HG03378 (cell line): Measurements from ENCODE around the gene LRRC51.

Source experiments
- ATAC-seq: cut with Tn5 transposase; IDR thresholded peaks from one replicate; pipeline ENCODE4 v1.9.1; 2021; ENCODE audit warnings: mild to moderate bottlenecking, moderate library complexity; ENCODE audit not compliant: unreplicated experiment

Gene LRRC51

DNA sequence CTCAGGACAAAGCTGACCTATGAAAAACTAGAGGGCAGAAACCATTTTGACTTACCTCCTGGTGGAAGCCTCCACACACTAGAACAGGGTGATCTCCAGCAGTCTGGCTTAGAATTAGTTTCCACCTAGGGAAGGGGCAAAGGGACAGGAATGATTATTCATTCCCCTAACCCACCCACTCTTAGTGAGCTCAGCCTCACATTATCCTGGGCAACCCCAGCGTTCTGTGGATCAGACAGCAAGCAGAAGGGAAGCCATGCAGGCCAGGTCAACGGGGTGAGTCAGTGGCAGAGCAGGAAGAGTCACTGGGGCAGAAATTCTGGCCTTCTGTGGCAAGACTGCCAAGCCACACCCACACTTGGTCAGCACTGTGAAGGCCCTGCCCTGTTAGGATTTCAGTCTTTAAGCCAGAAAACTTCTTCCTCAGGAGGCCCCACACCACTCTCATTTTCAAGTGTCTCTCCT is 10.8 kb upstream of the LRRC51 start:
- peak; percentile 45 for ATAC-seq

- ATAC-seq = no peak
Observed at GRCh38 chr11:72070491-72070890, 10.2 kb upstream of the LRRC51 start.

- no peak for ATAC-seq
Observed at GRCh38 chr11:72072348-72072747, 8.3 kb upstream of the LRRC51 start.

GRCh38 chr11:72075109-72075508 is 5.5 kb upstream of the LRRC51 start:
- no peak for ATAC-seq

DNA sequence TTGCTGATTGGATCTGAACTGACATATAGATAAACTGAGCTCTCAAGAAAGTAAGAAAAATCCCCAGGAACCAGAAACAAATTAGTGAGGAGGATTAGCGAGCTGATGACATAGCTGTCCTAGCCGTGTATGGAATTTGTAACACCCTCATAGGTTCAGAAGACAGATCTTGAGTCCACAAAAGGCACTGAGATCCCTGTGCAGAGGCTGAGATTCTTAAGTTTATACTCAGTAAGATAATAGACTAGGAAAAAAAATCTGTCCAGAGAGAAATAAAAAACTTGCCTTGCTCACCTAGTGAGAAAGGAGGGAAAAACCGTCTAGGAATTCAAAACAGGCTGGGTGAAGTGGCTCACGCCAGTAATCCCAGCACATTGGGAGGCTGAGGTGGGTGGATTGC is 4.9 kb upstream of the LRRC51 start:
- no peak for ATAC-seq

DNA sequence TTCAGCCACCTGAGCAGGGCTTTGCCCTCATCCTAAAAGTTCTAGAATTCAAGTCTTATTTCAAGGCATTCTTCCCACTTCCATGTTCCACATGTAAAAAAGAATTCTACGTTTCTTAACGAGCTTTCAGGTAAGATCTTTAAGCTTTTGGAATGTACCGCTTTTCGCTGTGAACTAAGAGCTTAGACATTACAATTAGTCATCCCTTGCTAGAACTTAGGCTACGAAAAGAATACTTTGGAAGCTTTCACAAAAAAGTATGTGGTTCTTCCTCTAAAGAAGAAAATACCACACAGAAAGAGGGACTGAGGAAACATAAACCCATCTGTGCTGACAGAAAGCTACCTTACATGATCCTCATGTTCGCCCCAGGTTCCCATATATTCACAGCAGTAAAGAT is 2.2 kb upstream of the LRRC51 start:
- ATAC-seq = no peak

DNA sequence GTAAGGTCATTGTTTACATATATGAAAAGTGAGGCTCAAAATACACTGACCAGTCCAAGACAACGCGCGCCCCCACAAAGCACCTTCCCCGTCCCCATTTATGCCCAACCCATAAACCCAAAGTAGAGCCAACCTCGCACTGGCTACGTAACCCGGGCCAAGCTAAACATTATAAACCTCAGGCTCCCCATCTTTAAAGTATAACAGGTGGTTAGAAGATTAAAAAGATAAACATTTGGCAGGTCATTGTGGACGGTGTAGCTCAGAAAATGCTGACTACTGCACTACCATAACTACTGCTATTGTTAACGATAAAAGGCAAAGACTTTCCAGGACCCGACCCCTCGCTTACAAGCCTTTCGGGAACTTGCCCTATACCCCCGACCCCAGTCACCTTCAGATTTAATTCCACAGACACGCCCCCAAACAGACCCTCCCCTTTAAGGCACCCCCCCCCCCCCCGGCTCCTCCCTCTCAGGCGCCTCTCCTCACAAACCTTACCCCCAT is 778 bp upstream of the LRRC51 start:
- no peak for ATAC-seq

GRCh38 chr11:72081184-72081644 is 564 bp downstream of the LRRC51 start:
- no peak for ATAC-seq

DNA sequence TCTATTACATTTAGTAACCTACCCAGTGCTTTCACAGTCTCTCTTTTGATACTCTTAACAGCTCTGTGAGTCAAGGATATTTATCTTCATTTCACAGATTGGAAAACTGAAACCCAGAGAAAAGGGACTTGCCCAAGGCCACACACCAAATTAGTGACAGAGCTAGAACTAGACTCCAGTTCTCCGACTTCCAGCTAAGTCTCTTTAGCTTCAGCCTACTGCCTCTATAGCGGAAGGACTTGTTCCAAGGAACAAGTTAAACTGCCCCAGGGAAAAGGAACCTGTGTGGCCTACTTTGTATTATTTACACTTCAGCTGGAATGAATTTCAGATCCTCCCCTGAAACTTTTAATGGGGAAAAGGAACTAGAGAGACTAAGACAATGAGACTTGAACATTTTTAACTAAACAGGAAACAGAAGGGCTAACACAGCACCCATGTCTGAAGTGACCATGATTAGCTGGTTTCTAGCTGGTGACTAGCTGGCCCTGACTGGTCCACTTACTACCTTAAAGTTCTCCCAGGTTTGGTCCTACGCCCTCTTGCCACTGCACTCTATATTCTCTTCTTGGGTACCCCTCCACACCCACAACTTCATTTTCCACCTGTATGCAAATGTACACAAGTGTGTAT is 1.3 kb downstream of the LRRC51 start:
- ATAC-seq = no peak

- ATAC-seq = no peak
Observed at GRCh38 chr11:72083414-72083813, 2.8 kb downstream of the LRRC51 start.

DNA sequence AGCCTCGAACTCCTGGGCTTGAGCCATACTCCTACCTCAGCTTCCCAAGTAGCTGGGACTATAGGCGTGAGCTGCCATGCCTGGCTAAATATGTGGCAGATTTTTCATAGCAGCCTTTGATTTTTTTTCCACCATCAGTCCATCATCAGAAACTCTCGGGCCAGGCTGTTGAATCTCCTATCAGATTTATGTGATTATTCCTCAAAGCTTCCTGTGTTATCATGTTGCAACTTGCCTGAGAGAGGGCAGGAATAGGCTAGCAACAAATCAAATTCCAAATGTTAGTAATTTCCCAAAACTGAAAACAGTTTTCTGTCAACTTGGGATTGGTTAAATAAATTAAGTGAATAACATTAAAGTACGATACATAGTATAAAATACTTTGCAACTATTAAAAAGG is 3.4 kb downstream of the LRRC51 start:
- ATAC-seq = no peak

GRCh38 chr11:72084965-72085364 is 4.3 kb downstream of the LRRC51 start:
- ATAC-seq = no peak

DNA sequence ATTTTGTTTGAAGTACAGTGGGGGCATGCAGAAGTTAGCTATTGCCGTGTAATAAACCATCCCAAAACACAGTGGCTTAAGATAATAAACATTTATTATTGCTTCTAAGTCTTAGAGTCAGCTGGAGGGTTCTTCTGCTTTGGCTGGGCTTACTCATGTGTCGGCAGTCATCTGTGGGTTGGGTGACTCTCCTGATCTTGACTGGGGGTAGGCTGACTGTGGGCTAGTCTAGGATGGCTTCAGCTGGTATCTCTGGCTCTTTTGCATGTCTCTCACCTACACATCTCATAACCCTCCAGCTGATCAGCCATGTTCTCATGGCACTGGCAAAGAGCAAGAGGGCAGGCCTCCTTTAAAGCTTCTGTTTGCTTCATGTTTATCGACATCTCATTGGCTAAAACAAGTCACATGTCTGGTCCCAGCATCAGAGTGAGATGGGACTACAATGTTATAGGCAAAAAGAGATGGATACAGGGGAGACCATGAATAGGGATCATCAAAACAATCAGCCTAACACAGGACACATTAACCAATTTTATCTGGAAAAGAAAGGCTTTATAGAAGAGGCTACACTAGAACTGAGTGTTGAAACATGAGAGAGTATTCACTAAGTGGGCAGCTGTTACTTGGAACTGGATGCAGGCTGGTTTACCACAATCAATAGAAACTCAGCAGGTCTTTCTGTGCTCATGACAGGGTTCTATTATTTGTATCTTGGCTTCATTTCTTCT is 5.1 kb downstream of the LRRC51 start:
- ATAC-seq = no peak

DNA sequence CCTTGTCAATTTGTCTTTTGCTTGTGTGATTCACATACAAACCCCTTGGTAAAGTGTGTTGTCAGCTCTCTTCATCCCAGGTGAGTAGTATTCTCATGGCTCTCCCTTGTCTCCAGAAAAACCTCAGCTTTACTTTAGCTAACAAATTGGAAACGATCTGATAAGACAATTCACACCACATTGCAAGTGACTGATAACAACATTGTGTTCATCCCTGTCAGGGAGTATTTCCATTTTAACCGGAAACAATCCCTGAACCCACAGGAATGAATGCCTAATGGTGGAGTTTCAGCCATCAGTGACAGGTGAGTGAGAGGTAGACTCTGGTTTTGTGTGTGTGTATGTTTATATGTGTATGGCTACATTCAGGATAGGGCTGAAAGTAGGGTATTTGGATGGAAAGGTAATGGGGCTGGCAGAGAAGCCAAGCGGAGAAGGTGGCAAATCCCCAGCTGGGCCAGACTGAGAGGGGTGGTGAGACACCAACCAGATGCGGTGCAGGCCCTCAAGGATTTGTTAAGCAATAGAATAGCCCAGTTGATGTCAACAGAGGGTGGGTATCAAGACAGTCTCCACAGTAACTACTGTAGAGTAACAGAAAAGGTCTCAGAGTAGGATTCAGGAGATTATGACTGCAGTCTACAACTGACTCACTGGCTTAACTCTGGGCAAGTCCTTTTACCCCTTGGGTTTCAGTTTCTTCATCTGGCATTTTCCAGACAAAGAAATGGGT is 7.6 kb downstream of the LRRC51 start:
- ATAC-seq = no peak

GRCh38 chr11:72091292-72091691 is 10.6 kb downstream of the LRRC51 start:
- no peak for ATAC-seq

DNA sequence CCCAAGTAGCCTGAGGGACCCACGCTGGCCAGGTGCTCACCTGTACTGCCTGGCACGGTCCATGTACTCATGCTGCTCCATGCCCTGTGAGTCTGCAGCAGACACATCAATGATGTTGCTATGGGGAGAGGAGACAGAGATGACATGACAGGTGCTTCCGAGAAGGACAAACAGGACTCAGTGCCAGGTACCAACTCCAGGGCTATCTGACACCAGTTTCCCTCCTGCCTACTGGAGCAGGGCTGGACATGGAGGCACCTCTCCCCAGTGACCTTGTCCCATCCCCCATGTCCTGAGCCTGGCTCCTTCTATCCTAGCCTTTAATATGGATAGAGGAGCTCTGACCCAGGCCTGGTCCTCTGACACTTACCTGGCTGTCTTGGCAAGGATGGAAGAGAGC is 18.1 kb downstream of the LRRC51 start:
- no peak for ATAC-seq

DNA sequence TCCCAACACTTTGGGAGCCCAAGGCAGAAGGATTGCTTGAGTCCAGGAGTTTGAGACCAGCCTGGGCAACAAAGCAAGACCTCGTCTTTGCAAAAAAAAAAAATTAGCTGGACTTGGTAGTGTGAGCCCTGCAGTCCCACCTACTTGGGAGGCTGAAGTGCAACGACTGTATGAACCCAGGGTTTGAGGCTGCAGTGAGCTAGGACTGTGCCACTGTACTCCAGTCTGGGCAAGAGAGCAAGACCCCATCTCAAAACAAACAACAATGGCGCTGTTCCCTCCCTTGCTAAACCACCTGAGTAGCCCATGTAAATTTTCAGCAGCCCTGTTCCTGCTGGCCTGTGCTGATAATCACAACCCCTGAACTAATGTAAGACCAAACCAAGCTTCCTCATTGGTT is 19.4 kb downstream of the LRRC51 start:
- ATAC-seq = no peak

DNA sequence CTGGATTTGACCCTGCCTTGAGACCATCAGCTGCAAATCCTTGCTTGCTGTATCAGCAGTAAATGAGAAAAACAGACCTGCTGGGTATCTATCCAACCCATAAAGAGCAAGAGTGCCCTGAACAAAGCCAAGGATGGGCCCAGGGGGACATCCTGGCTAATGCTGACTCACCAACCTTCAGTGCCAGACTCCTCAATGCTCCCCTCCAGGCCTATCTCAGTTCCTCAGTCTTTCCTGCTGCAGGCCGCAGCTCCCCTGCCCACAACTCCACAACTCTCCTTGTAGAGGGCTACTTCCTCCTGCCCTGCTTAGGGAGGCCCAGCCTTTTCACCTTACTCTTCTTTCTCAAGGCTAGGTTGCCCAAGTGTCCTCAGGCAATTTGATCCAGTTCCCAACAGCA is 19.8 kb downstream of the LRRC51 start:
- no peak for ATAC-seq

DNA sequence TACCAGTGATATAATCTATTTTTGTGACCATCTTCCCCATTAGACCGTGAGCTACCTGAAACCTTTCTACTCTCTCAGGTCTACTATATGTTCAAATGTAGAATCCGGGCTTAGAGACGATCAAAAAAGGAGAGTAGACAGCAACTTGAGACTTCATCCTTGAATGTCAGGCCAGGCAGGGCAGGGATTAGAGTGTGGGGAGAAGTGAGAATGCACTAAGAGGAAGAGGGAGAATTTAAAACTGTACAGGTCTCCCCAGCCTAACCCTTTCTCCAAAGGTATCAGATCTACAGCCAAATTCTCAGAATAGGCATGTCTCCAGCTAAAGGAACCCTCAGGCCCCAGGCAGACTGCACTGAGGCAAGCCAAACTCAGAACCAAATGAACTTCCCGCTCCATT is 21.5 kb downstream of the LRRC51 start:
- ATAC-seq = no peak

DNA sequence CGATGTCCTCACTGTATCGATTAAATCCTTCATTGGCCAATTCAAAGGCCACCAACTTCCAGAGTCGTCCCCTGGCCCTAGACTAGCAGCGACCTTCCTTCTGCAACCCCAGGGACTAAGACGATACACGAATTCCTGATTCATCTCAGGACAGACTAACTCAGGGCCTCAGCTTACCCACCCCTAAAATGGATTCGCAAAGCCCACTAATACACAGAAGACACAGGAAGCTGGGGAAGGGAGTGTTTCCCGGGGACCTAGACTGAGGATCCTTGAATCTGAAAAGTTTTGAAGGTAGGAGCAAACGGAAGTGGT is 21.9 kb downstream of the LRRC51 start:
- ATAC-seq = no peak

DNA sequence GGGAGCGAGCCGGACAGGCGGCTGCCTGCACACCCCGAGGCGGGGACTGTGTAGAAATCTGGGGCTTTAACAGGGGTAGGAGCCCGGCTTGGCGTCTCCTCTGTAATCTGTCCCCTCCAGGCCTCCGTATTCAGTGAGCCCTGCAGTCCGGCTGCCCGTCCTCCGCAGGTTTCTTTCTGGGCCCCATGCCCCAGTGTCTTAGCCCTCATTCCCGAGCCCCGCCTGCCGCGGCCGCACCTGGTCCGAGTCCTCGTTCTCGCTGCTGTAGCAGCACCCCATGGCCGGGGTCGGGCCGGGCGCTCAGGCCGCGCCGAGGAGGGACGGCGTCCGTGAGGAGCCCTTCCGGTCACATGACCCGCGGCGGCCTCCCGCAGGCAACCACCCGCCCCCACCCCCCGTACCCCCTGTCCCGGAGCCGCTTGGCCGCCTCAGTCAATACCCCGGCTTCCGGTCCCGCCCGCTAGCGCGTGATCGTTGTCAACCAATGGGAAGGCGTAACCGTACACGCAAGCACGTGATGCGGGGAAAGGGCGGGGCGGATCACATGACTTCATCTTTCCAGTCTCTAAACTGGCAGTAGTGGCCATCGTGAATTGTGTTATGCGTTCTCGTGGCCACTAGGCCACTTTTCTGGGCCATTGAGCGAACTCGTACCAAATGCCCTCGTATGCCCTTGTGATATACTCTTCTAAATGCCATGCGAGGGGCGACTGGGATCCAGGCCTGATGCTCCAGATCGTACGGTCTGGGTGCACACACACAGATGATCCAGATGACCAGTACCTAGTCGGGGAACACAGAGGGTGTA is 22.5 kb downstream of the LRRC51 start, which contains the start of gene LAMTOR1:
Gene LAMTOR1, minus strand, starts transcription at position 352 of the 808 bp plus-strand sequence. Its CDS starts 73 bp downstream, at position 279.
- ATAC-seq = peak; percentile 73
